22Rv1 (cell line): ENCODE results near the gene USP53.

Experiments
- ZFX ChIP-seq: fragments of 450-650 bp; IDR thresholded peaks from 2 replicates; pipeline ENCODE4 v1.6.1; 2017; ENCODE audit warnings: antibody characterized with exemption, borderline replicate concordance
- TF ChIP-seq, protein P1 (sequence below): fragments of 450-650 bp; IDR thresholded peaks from 2 replicates; pipeline ENCODE4 v1.5.1; 2017; ENCODE audit warnings: mild to moderate bottlenecking

DNA sequence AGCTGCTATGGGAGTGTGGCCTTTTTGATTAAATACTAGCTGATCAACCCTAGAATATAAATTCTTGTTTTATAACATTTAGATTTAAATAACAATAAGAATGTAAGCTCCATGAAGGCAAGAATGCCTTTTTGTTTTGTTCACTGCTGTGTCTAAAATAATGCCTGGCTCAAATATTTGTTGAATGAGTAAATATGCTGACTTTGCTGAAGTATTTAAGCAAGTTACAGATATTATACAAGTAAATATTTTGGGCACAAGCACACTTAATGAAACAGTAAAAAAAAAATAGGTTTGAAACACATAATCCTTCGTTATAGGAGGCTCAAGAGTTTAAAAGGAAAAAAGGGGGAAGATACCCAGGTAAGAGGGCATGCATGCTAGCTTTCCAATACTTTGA, 85.3 kb downstream of the USP53 start:
- TF ChIP-seq, protein P1, sequence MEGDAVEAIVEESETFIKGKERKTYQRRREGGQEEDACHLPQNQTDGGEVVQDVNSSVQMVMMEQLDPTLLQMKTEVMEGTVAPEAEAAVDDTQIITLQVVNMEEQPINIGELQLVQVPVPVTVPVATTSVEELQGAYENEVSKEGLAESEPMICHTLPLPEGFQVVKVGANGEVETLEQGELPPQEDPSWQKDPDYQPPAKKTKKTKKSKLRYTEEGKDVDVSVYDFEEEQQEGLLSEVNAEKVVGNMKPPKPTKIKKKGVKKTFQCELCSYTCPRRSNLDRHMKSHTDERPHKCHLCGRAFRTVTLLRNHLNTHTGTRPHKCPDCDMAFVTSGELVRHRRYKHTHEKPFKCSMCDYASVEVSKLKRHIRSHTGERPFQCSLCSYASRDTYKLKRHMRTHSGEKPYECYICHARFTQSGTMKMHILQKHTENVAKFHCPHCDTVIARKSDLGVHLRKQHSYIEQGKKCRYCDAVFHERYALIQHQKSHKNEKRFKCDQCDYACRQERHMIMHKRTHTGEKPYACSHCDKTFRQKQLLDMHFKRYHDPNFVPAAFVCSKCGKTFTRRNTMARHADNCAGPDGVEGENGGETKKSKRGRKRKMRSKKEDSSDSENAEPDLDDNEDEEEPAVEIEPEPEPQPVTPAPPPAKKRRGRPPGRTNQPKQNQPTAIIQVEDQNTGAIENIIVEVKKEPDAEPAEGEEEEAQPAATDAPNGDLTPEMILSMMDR: no peak
- no peak for TF ChIP-seq ZFX
